ENCODE measurements around the gene AJAP1. TPM values are rescaled to one million over a fixed set of nuclear protein-coding genes. Genes with fewer than 3 reads are reported as not detected.

The AJAP1 gene
- total and polyA plus RNA-seq, 2 of the 13 experiments (the other 11 are each of a cell fraction or from before 2014, with no cell fraction given): not detected

GRCh38 chr1:4662723-4663122 lies 8.3 kb downstream of the AJAP1 start:
- no peaks in the 10 kb centered on the region for H3K79me2 ChIP-seq (ENCODE audit: insufficient read depth, low read length)
- DNase-seq (ENCODE audit: low spot score) (no peak), ATAC-seq (no peak), FAIRE-seq (no peak)
- 5% methylated on average over 7 of the region's 7 CpGs for WGBS (ENCODE audit: low lambda C conversion rate)
- intact Hi-C loops (cut with micrococcal nuclease; ENCODE audit: unreplicated experiment) (no loop called here), in situ Hi-C loops (cut with HindIII; ENCODE audit: extremely low pct_ligation_motif_present, low pct_unique_long_range_greater_than_20kb) (no loop called here)
- no peak overlapping the region for H3K27ac ChIP-seq (ENCODE audit: extremely low read length, insufficient read depth, low read length)
- H3K36me3 ChIP-seq (replicated peaks in 1 of 2; ENCODE audit: control insufficient read depth in 1 of 2, insufficient read depth in 2 of 2, low read length in 2 of 2): no peaks in the 10 kb centered on the region
- no peak overlapping the region for H3K4me3 ChIP-seq (replicated peaks in 1 of 3; ENCODE audit: insufficient read depth in 1 of 3, low read depth in 2 of 3, low read length in 3 of 3)
- H3K9ac ChIP-seq (ENCODE audit: insufficient read depth, low read depth, low read length): no peak overlapping the region
- BruUV-seq (replicated peaks): no TSS peak
- POLR2A ChIA-PET: no interaction called here
- H2AFZ ChIP-seq (ENCODE audit: low read length): no peak overlapping the region
- no peaks in the 10 kb centered on the region for H3K4me1 ChIP-seq (ENCODE audit: insufficient read depth, low read length)
- H4K20me1 ChIP-seq (ENCODE audit: insufficient read depth, low read length): no peaks in the 10 kb centered on the region
- TF ChIP-seq AHR (CRISPR knock-in tag; IDR thresholded peaks at IDR 0.05): no peak
- H3K27me3 ChIP-seq (ENCODE audit: control insufficient read depth in 1 of 2, insufficient read depth in 2 of 2, low read length in 2 of 2): peaks cover 6 to 54% of the 10 kb centered on the region in 2 experiments
- no peak overlapping the region for H3K4me2 ChIP-seq (ENCODE audit: low read depth, low read length)
- H3K9me3 ChIP-seq (ENCODE audit: low read length): no peaks in the 10 kb centered on the region
- CTCF ChIA-PET (ENCODE audit: low intra/inter-chr PET ratio, low total read pairs): no interaction called here

GRCh38 chr1:4664095-4664494 lies 9.7 kb downstream of the AJAP1 start:
- FAIRE-seq: no peak
- BruUV-seq (replicated peaks): no TSS peak
- in situ Hi-C loops (cut with HindIII; ENCODE audit: extremely low pct_ligation_motif_present, low pct_unique_long_range_greater_than_20kb): no loop called here
- CTCF ChIA-PET (ENCODE audit: low intra/inter-chr PET ratio, low total read pairs): no interaction called here
- no peaks in the 10 kb centered on the region for H3K4me1 ChIP-seq (ENCODE audit: insufficient read depth, low read length)
- H3K4me3 ChIP-seq (replicated peaks in 1 of 3; ENCODE audit: insufficient read depth in 1 of 3, low read depth in 2 of 3, low read length in 3 of 3): no peak overlapping the region
- no peaks in the 10 kb centered on the region for H3K9me3 ChIP-seq (ENCODE audit: low read length)
- intact Hi-C loops (cut with micrococcal nuclease; ENCODE audit: unreplicated experiment): no loop called here
- H3K9ac ChIP-seq (ENCODE audit: insufficient read depth, low read depth, low read length): no peak overlapping the region
- no peak overlapping the region for H3K4me2 ChIP-seq (ENCODE audit: low read depth, low read length)
- POLR2A ChIA-PET: no interaction called here
- H3K36me3 ChIP-seq (replicated peaks in 1 of 2; ENCODE audit: control insufficient read depth in 1 of 2, insufficient read depth in 2 of 2, low read length in 2 of 2): no peaks in the 10 kb centered on the region
- ATAC-seq: no peak
- H3K79me2 ChIP-seq (ENCODE audit: insufficient read depth, low read length): no peaks in the 10 kb centered on the region
- H4K20me1 ChIP-seq (ENCODE audit: insufficient read depth, low read length): no peaks in the 10 kb centered on the region
- WGBS (ENCODE audit: low lambda C conversion rate): 0% methylated on average over 2 of the region's 5 CpGs
- no peak for TF ChIP-seq MAZ (IDR thresholded peaks at IDR 0.05; ENCODE audit: borderline replicate concordance, low read depth, low read length)
- no peak for TF ChIP-seq MAZ (CRISPR knock-in tag; IDR thresholded peaks at IDR 0.05; ENCODE audit: low read depth)
- no peak for TF ChIP-seq ZNF607 (CRISPR knock-in tag; IDR thresholded peaks at IDR 0.05; ENCODE audit: borderline replicate concordance)
- H3K27ac ChIP-seq (ENCODE audit: extremely low read length, insufficient read depth, low read length): no peak overlapping the region
- peaks cover 6 to 49% of the 10 kb centered on the region in 2 experiments for H3K27me3 ChIP-seq (ENCODE audit: control insufficient read depth in 1 of 2, insufficient read depth in 2 of 2, low read length in 2 of 2)
- no peak overlapping the region for H2AFZ ChIP-seq (ENCODE audit: low read length)
- DNase-seq (ENCODE audit: low spot score): no peak
